ENCODE measurements around the gene UGT1A1.

UGT1A1 gene

GRCh38 chr2:233793465-233794127 lies 33.5 kb downstream of the UGT1A1 start:
- no peak for DNase-seq (ENCODE audit: low read depth, low spot score)
- TF ChIP-seq CTCF (IDR thresholded peaks at IDR 0.05; ENCODE audit: insufficient read depth, low read length, missing control alignments) = no peak
- no peak overlapping the region for H3K4me3 ChIP-seq (ENCODE audit: low read depth, low read length)
- POLR2A ChIA-PET = no interaction called here
- CTCF ChIA-PET = no interaction called here

GRCh38 chr2:233794128-233794658 lies 34.1 kb downstream of the UGT1A1 start:
- ChIA-PET CTCF (no interaction called here), POLR2A (no interaction called here)
- no peak for TF ChIP-seq CTCF (IDR thresholded peaks at IDR 0.05; ENCODE audit: insufficient read depth, low read length, missing control alignments)
- H3K4me3 ChIP-seq (ENCODE audit: low read depth, low read length) = no peak overlapping the region
- DNase-seq (ENCODE audit: low read depth, low spot score) = no peak

- POLR2A ChIA-PET = no interaction called here
- CTCF ChIA-PET = no interaction called here
- no peak overlapping the region for H3K4me3 ChIP-seq (ENCODE audit: low read depth, low read length)
- no peak for DNase-seq (ENCODE audit: low read depth, low spot score)
- TF ChIP-seq CTCF (IDR thresholded peaks at IDR 0.05; ENCODE audit: insufficient read depth, low read length, missing control alignments) = no peak
These were observed 35.7 kb downstream of the UGT1A1 start for GRCh38 chr2:233795735-233796171.

- POLR2A ChIA-PET = no interaction called here
- no peak for DNase-seq (ENCODE audit: low read depth, low spot score)
- CTCF ChIA-PET = no interaction called here
- no peak for TF ChIP-seq CTCF (IDR thresholded peaks at IDR 0.05; ENCODE audit: insufficient read depth, low read length, missing control alignments)
- no peak overlapping the region for H3K4me3 ChIP-seq (ENCODE audit: low read depth, low read length)
These were observed 36.2 kb downstream of the UGT1A1 start for GRCh38 chr2:233796254-233796653.

GRCh38 chr2:233798335-233799086 lies 38.4 kb downstream of the UGT1A1 start:
- ChIA-PET POLR2A (no interaction called here), CTCF (no interaction called here)
- H3K4me3 ChIP-seq (ENCODE audit: low read depth, low read length) = no peak overlapping the region
- no peak for DNase-seq (ENCODE audit: low read depth, low spot score)
- TF ChIP-seq CTCF (IDR thresholded peaks at IDR 0.05; ENCODE audit: insufficient read depth, low read length, missing control alignments) = no peak

GRCh38 chr2:233799087-233799665 lies 39.1 kb downstream of the UGT1A1 start:
- no peak overlapping the region for H3K4me3 ChIP-seq (ENCODE audit: low read depth, low read length)
- no peak for TF ChIP-seq CTCF (IDR thresholded peaks at IDR 0.05; ENCODE audit: insufficient read depth, low read length, missing control alignments)
- ChIA-PET POLR2A (no interaction called here), CTCF (no interaction called here)
- no peak for DNase-seq (ENCODE audit: low read depth, low spot score)
